Activated CD4-positive, alpha-beta memory T cell treated with anti-CD3 and anti-CD28 coated beads, Interleukin-2, amount 10 ng/mL, durations not matched to agents 7 days and 5 days (primary cell): Measurements from ENCODE around the gene TECTB. TPM values are rescaled to one million over a fixed set of nuclear protein-coding genes. Genes with fewer than 3 reads are reported as not detected.

Experiments used
- CTCF ChIA-PET: fragments of 350-600 bp; sonication (Branson Sonifier 250); formaldehyde crosslinking; loops from one replicate; lab custom pipeline; 2021; ENCODE audit warnings: antibody characterized with exemption, inconsistent platforms; lab: Charles Lee
- POLR2A ChIA-PET: fragments of 350-600 bp; sonication (Branson Sonifier 250); formaldehyde crosslinking; loops from one replicate; lab custom pipeline; 2021; ENCODE audit warnings: antibody characterized with exemption; lab: Charles Lee
- DNase-seq: peaks from one replicate; pipeline ENCODE4 v3.0.0-alpha.2; 2020
- H3K27ac Mint-ChIP-seq: one replicate; pipeline ENCODE4 v1.8.0; 2021; ENCODE audit warnings: mild to moderate bottlenecking, mixed read lengths
- H3K27me3 Mint-ChIP-seq: one replicate; pipeline ENCODE4 v1.8.0; 2021; ENCODE audit warnings: mixed read lengths
- H3K36me3 Mint-ChIP-seq: one replicate; pipeline ENCODE4 v1.8.0; 2021; ENCODE audit warnings: low read depth, mixed read lengths
- H3K4me1 Mint-ChIP-seq: one replicate; pipeline ENCODE4 v1.8.0; 2021; ENCODE audit warnings: mixed read lengths
- H3K4me3 Mint-ChIP-seq: one replicate; pipeline ENCODE4 v1.8.0; 2021; ENCODE audit warnings: mild to moderate bottlenecking, mixed read lengths
- H3K9me3 Mint-ChIP-seq: one replicate; pipeline ENCODE4 v1.8.0; 2021; ENCODE audit warnings: mixed read lengths
- total RNA-seq, 2 experiments: library from RNA; stranded (reverse); gene quantifications; one replicate each; pipeline ENCODE4 v1.2.3, GENCODE V29; 2021

TECTB gene
- total RNA-seq, 2 experiments from 2014 or later: not detected

DNA sequence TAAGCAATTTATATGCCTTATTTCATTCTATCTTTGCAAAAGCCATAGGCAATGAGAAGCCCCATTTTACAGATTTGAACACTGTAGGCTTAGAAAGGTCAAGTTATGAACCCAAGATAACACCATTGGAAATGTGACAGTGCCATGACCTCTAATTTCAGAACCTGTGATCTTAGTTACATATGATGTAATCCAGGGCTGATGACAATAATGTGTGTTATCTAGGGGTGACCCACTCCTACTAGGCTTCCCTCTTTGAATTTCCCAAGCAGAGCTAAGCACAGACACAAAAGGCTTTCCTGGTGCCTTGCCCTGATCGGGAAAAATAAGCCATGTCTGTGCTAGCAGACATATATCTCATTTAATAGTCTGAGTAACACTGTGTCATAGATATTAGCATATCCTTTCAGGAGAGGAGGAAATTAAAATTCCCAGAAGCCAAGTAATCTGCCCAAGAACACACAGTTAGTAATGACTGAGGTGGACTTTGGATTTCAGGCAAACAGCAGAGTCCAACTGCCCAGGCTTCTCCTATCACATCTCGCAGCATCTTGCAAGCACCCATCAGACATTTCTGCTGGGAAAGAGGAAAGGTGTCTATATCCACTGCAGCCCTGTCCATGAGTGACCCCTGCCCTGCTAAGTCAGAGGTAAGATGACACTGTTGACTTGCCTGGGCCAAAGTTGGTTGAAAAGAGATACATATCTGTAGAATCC lies 2.8 kb upstream of the TECTB start:
- Mint-ChIP-seq H3K4me1 (no peaks in the 10 kb centered on the region), H3K4me3 (no peak overlapping the region), H3K9me3 (no peaks in the 10 kb centered on the region), H3K27me3 (peaks cover 12% of the 10 kb centered on the region), H3K36me3 (no peaks in the 10 kb centered on the region), H3K27ac (no peak overlapping the region)
- CTCF ChIA-PET: no interaction called here
- DNase-seq: no peak
- POLR2A ChIA-PET: no interaction called here

DNA sequence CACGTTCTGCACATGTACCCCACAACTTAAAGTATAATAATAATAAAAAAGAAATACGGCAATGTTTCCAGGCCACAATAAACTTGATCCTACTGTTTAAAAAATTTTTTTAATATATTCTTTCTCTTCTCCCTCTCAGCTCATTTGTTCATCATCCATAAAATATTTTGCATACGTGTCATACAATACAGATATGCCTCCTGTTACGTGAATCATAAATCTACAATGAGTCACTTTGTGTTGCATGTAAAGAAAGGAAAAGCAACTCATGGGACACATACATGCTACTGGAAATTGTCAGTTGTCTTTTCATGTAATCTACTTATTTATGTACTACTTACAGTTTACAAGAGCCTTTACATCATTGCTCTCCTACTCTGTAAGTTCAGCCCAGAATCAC lies 1.1 kb upstream of the TECTB start:
- Mint-ChIP-seq H3K9me3 (no peaks in the 10 kb centered on the region), H3K4me1 (no peaks in the 10 kb centered on the region), H3K27me3 (peaks cover 12% of the 10 kb centered on the region), H3K36me3 (no peaks in the 10 kb centered on the region), H3K27ac (no peak overlapping the region), H3K4me3 (no peak overlapping the region)
- ChIA-PET CTCF (no interaction called here), POLR2A (no interaction called here)
- no peak for DNase-seq

DNA sequence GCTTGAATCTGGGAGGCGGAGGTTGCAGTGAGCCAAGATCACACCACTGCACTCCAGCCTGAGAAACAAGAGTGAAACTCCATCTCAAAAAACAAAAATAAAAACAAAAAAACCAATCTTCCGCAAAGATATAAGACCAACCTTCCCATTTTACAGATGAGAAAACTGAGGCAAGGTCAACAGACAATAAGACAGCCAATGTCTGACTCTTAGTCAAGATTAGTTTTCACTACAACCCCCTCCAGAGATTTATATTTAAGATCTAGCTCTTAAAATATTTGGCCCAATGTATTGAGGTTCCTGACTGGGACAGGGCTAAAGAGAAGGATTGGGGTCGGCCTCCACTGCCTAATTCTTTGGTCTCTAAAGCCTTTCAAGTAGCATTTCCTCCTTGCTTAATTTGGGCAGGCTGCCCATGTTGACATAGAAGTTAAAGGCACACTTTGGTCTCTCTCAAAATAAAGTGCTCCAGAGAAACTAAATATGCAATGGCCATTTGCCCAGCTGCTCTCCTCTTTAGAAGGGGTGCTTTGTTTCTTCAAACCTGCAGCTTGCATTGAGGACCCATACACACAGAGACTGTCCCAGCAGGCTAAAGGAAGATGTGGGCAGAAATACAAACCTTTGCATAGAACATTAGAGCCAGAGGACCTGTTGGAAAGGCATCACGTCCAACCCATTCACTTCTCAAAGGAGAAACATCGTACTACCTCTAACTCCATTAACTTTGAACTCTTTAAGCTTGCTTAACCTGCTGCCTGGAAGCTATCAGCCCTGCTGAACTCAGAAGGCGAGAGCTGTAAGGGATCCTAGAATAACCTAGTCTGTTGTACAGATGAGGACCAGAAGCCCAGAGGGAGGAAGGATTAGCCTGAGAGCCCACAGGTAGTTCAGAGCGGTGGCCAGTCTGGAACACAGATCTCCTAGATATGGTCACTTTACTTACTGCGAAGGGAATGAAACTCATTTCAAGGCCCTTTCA lies 3.9 kb downstream of the TECTB start:
- Mint-ChIP-seq H3K36me3 (no peaks in the 10 kb centered on the region), H3K27ac (no peak overlapping the region), H3K9me3 (no peaks in the 10 kb centered on the region), H3K27me3 (peaks cover 4% of the 10 kb centered on the region), H3K4me3 (no peak overlapping the region), H3K4me1 (no peaks in the 10 kb centered on the region)
- DNase-seq: no peak
- ChIA-PET POLR2A (no interaction called here), CTCF (no interaction called here)

DNA sequence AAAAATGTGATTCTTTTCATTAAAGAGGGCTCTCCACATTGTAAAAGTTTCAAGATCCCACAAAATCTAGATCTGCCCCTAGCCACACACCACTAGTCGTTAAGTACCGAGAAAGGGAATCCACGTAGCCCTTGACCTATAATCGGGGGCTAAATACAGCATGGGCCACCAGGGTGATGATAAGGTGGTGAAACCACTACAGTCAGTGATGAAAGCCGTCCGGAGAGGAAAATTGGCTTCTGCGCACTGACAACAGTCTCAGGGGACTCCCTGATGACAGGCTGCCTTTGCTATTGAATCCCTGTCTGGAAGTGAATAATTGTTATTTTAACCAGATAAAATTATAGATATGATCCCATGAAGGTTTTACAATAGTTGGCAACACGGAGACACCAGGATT lies 4.6 kb downstream of the TECTB start:
- no peak for DNase-seq
- Mint-ChIP-seq H3K27ac (no peak overlapping the region), H3K27me3 (peaks cover 2% of the 10 kb centered on the region), H3K4me1 (no peaks in the 10 kb centered on the region), H3K4me3 (no peak overlapping the region), H3K36me3 (no peaks in the 10 kb centered on the region), H3K9me3 (no peaks in the 10 kb centered on the region)
- CTCF ChIA-PET: no interaction called here
- POLR2A ChIA-PET: no interaction called here

DNA sequence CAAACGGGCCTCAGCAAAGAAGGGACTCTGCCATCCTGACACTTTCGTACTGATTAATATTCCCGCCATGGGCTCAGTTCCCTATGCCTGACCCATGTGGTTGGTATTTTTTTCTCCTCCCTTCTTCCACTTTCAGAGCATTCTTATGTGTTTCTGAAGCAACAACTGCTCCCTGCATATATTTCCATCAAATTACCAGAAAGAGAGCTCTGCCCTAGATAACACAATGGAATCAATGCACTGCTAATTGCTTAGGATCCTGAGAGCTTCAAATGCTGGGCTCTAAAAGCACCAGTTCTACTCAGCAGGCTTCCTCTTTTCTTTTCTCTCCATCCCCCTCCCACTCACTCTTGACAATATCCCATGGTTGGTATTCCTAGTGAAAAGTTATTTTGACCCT lies 5.3 kb downstream of the TECTB start:
- no peaks in the 10 kb centered on the region for H3K36me3 Mint-ChIP-seq
- CTCF ChIA-PET: no interaction called here

DNA sequence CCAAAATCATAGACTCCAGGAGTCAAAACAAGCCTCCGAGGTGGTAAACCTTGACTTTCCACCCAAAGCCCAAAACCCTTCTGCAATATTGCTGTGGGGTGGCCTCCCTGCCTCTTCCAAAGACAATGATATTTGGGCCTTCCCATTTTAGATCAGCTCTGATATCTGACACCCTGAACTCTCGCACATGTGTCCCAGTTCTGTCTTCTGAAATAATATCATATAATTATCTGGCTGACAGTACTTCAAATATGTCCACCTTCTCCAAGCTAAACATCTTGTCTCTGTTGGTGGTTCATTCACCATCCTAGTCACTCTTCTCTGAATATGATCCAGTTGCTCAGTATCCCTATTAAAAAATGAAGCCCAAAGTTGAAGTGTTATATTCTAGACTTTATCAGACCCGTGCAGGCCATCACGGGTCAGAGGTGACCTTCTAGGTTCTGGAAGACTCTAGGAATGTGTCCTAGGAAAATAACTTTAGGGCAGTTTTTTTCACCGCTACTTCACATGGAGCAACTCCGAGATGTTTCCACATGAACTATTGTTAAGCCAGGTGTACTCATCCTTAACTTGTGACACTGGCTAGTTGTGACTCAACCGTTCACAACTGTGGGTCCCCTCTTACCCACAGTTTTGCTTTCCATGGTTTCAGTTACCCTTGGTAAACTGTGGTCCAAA lies 6.3 kb downstream of the TECTB start:
- no peaks in the 10 kb centered on the region for H3K9me3 Mint-ChIP-seq
- no peak overlapping the region for H3K4me3 Mint-ChIP-seq
- ChIA-PET POLR2A (no interaction called here), CTCF (no interaction called here)
- H3K27ac Mint-ChIP-seq: no peak overlapping the region
- DNase-seq: no peak
- H3K27me3 Mint-ChIP-seq: peaks cover 2% of the 10 kb centered on the region
- H3K4me1 Mint-ChIP-seq: no peaks in the 10 kb centered on the region
- H3K36me3 Mint-ChIP-seq: no peaks in the 10 kb centered on the region

More for the DNA sequence above, 5.3 kb downstream of the TECTB start:
- no peak overlapping the region for H3K27ac Mint-ChIP-seq
- H3K27me3 Mint-ChIP-seq: peaks cover 2% of the 10 kb centered on the region
- H3K4me3 Mint-ChIP-seq: no peak overlapping the region
- POLR2A ChIA-PET: no interaction called here
- no peaks in the 10 kb centered on the region for H3K4me1 Mint-ChIP-seq
- no peaks in the 10 kb centered on the region for H3K9me3 Mint-ChIP-seq
- no peak for DNase-seq

DNA sequence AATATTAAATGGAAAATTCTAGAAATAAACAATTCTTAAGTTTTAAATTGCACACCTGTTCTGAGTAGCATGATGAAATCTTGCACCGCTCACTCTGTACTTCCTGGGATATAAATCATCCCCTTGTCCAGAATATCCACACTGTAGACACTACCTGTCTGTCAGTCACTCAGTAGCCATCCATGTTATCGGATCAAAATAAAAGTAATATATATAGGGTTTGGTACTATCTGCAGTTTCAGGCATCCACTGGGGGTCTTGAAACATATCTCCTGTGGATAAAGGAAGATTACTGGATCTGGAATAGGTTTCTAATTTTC lies 6.8 kb downstream of the TECTB start:
- no peaks in the 10 kb centered on the region for H3K36me3 Mint-ChIP-seq
- POLR2A ChIA-PET: no interaction called here

DNA sequence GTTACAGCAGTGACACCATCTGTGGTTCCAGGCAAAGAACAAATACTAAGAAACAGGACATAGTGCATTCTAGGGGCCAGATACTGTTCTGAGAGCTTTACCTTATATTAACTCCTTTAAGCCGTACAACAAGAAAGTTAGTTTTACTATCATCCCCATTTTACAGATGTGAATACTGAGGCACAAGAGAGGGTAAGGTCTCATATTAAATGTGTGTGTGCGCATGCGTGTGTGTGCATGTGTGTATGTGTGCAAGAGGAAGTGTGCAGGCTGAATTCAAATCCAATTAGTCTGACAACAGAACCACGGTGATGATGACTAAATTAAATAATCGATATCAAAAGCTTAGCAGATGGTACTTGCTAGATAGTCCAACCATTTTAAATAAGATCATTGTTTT lies 11.0 kb downstream of the TECTB start:
- no peak for DNase-seq
- H3K27ac Mint-ChIP-seq: no peak overlapping the region
- no peak overlapping the region for H3K4me3 Mint-ChIP-seq
- no peaks in the 10 kb centered on the region for H3K36me3 Mint-ChIP-seq
- ChIA-PET POLR2A (no interaction called here), CTCF (interaction anchor here (1.5 to 1.7 kb wide), 2 partner anchors 13 to 18 kb away, joined by 3 to 6 read pairs; no protein-coding TSS in a partner anchor)
- H3K9me3 Mint-ChIP-seq: no peaks in the 10 kb centered on the region
- H3K4me1 Mint-ChIP-seq: no peaks in the 10 kb centered on the region
- H3K27me3 Mint-ChIP-seq: peaks cover 5% of the 10 kb centered on the region

More for the DNA sequence above, 6.8 kb downstream of the TECTB start:
- no peak overlapping the region for H3K4me3 Mint-ChIP-seq
- CTCF ChIA-PET: no interaction called here
- H3K27ac Mint-ChIP-seq: no peak overlapping the region
- no peaks in the 10 kb centered on the region for H3K9me3 Mint-ChIP-seq
- H3K4me1 Mint-ChIP-seq: no peaks in the 10 kb centered on the region
- DNase-seq: no peak
- H3K27me3 Mint-ChIP-seq: peaks cover 7% of the 10 kb centered on the region

DNA sequence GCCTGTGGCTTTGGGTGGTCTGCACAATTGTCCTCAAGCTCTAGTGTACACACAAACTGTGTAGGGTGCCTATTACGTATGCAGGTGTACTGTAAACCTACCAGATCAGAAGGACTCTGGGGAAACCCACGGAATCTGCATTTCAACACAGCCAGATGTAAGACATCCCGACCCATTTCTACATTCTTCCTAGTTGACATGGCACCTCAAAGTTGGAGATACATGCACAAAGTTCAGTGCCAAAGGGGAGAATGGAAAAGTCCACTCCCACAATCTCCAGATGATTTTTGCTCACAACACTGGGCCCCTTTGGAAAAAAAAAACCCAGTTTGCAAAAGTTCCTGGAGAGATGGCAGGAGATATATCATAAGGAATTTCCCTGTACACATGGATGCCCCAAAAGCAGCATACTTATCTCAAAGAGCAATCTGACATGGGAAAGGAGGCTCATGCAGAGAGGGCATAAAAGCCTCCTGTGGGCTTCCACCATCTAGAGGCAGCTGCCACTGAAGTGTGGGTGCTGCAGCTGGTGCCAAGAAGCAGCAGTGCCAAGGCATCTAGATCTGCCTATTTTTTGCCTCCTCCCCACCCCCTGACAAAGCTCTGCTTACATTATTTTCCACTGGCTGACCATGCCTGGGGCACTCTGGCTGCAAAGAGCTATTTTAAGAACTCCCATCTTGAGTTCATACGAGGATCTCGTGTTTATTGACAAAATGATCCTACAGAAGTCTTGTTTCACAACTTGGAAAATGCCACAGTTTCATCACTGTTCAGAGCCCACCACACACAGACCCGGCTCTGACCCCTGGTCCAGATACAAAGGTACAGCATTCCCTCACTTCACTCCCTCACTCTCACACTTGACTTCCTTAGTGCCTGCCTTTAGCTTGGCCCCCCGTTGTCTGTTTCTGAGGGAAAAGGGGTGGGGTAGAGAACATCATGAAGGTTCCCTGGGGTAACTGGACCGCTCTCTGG lies 12.9 kb downstream of the TECTB start:
- Mint-ChIP-seq H3K36me3 (no peaks in the 10 kb centered on the region), H3K4me1 (no peaks in the 10 kb centered on the region), H3K27me3 (peaks cover 5% of the 10 kb centered on the region), H3K27ac (no peak overlapping the region), H3K9me3 (no peaks in the 10 kb centered on the region), H3K4me3 (no peak overlapping the region)
- CTCF ChIA-PET: interaction anchor here (1.2 kb wide), 1 partner anchor 13 kb away, joined by 3 read pairs; no protein-coding TSS in a partner anchor
- no peak for DNase-seq
- POLR2A ChIA-PET: no interaction called here

DNA sequence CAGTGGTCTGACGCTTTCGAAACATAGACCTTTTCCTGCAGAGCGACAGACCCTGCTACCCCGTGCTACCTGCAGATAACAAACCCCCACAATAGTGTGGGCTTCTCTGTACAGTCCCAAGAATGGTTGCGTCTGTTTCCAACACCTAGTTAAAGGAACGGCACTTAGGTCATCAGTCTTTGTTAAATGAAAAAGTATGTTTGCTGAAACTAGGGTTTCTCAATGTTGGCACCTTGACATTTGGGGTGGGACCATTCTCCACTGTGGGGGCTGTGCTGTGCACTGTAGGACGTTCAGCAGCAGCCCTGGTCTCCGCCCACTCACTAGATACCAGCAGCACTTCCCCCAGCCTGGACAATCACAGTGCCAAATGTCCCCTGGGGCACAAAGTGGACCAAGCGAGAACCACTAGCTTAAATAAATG lies 13.7 kb downstream of the TECTB start:
- POLR2A ChIA-PET: no interaction called here
- H3K9me3 Mint-ChIP-seq: no peaks in the 10 kb centered on the region
- no peak for DNase-seq

DNA sequence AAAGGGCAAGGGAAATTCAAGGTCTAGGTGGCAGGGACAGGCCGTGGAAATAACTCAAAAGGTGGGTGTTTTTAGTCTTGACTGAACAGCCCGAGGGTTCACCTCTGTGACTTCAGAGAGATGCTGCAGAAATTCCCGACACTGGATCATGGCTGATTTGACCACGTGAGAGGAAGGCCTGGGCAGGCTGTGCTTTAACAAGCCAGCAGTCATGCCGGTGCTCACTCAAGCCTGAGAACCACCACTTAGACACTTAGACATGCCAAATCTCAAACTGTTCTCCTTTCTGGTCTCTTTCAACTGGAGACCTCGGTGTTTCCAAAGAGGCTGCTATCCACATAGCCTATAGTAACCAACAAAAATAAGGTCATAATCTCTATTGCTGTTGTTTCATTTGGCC lies 15.4 kb downstream of the TECTB start:
- no peaks in the 10 kb centered on the region for H3K36me3 Mint-ChIP-seq
- CTCF ChIA-PET: no interaction called here
- no peaks in the 10 kb centered on the region for H3K9me3 Mint-ChIP-seq
- DNase-seq: no peak
- no peak overlapping the region for H3K27ac Mint-ChIP-seq
- H3K27me3 Mint-ChIP-seq: peaks cover 13% of the 10 kb centered on the region
- POLR2A ChIA-PET: no interaction called here
- no peaks in the 10 kb centered on the region for H3K4me1 Mint-ChIP-seq
- H3K4me3 Mint-ChIP-seq: no peak overlapping the region

More for the DNA sequence above, 13.7 kb downstream of the TECTB start:
- Mint-ChIP-seq H3K4me3 (no peak overlapping the region), H3K27me3 (peaks cover 5% of the 10 kb centered on the region), H3K4me1 (no peaks in the 10 kb centered on the region), H3K27ac (no peak overlapping the region), H3K36me3 (no peaks in the 10 kb centered on the region)
- CTCF ChIA-PET: no interaction called here

DNA sequence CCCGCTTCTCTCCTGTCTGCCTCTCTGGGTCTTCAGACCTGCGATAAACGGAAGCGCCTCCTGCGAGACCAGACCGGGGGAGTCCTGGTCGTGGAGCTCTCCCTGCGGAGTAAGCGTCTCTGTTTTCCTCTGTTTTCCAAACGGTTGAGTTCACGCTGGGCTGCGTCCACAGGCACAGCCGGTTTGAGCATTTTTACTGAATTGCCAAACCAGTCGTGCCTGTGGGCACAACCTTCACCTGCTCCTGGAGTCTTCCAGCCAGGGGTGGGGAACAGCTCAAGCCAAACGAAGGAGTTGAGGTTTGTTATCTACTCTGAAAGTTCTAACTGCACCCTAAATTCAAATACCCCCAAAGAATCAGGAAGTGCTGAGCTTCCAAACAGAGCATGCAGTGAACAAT lies 16.3 kb downstream of the TECTB start:
- CTCF ChIA-PET: no interaction called here
- Mint-ChIP-seq H3K36me3 (no peaks in the 10 kb centered on the region), H3K27ac (no peak overlapping the region), H3K9me3 (no peaks in the 10 kb centered on the region), H3K4me3 (no peak overlapping the region), H3K27me3 (peaks cover 14% of the 10 kb centered on the region), H3K4me1 (no peaks in the 10 kb centered on the region)
- DNase-seq: no peak
- POLR2A ChIA-PET: no interaction called here
